GM10248 (cell line): ENCODE results near the gene GHRH.

ENCODE experiments used
- CTCF ChIA-PET: fragments of 300-600 bp; sonication (Branson Sonifier 250); formaldehyde crosslinking; extraction: SDS; loops from one replicate; lab custom pipeline; 2021; ENCODE audit warnings: antibody characterized with exemption; lab: Yijun Ruan, JAX
- POLR2A ChIA-PET: fragments of 350-650 bp; sonication (Branson Sonifier 250); formaldehyde crosslinking; extraction: SDS; loops from one replicate; lab custom pipeline; 2020; ENCODE audit warnings: antibody characterized with exemption; lab: Yijun Ruan, JAX
- DNase-seq: peaks from one replicate; pipeline ENCODE4 v3.0.0; 2012; ENCODE audit errors: extremely low spot score
- TF ChIP-seq, protein P1 (sequence below): IDR thresholded peaks from 2 replicates; pipeline ENCODE4 v1.5.1; 2012; ENCODE audit warnings: mild to moderate bottlenecking, low read depth; ENCODE audit errors: extremely low read depth, missing control alignments, control extremely low read depth

The GHRH gene

DNA sequence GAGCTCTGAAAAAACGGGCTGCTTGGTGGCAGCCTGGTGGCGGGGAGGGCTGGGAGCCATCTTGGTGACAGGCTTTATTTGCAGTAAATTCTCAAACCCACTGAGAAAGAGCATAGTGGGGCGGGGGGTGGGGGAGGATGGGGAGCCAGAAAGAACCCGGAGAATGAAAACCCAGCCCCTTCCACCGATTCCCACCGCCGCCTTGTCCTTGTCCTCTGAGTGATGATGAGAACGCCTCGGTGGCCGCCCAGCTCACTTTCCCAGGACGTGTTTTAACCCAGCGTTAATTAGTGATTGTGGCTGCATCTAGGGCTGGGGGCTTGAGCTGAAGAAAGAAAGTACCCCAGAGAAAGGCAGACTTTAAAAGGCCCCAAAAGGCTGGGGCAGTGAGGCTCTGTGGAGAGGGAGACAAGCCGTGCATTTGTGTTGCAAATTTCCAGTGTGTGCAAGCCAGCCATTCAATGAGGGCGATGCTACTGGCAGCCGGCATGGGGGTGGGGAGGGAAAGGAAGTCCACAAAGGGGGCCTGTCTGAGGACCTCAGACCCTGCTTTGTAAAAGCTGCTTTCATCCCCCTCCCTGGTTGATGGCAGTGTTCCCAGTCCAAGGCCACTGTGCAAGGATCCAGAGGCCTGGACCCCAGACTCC, 6.2 kb upstream of the GHRH start:
- DNase-seq: no peak
- CTCF ChIA-PET: interaction anchor here (0.7 to 11.5 kb wide), 10 partner anchors 8 to 264 kb away, joined by 3 to 153 read pairs (median 4); partner anchors contain the start of genes BLCAP and MANBAL

DNA sequence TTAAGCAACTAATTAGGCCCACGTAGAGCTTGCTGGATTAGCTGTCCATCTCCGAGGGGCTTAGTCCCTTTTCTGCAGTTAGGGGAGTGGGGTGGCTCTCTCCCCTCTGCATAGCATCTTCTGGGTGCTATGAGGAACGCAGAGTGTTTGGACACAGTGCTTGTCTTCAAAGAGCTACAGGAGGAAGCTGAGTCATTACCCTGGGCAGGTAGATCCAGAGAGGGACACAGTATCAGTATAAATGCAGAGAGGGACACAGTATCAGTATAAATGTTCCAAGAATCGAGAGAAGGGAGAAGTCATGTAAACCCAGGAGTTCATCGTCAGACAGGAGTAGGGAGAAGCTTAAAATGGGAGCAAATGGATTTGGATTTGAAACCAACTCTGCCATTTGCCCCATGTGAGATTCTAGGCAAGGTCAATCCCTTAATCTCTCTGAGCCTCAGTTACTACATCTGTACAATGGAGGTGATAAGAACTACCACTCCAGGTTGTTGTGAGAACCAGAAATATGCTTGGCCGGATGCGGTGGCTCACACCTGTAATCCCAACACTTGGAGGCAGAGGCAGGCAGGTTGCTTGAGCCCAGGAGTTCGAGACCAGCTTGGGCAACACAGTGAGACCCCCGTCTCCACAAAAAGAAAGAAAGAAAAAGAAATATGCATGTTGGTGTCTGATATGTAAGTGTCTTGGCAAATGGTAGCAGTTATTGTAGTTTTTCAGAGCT, 5.5 kb upstream of the GHRH start:
- DNase-seq: no peak
- ChIA-PET CTCF (interaction anchor here (0.9 to 11.5 kb wide), 6 partner anchors 8 to 265 kb away, joined by 3 to 153 read pairs (median 68); partner anchors contain the start of genes BLCAP and MANBAL), POLR2A (no interaction called here)
- TF ChIP-seq, protein P1, sequence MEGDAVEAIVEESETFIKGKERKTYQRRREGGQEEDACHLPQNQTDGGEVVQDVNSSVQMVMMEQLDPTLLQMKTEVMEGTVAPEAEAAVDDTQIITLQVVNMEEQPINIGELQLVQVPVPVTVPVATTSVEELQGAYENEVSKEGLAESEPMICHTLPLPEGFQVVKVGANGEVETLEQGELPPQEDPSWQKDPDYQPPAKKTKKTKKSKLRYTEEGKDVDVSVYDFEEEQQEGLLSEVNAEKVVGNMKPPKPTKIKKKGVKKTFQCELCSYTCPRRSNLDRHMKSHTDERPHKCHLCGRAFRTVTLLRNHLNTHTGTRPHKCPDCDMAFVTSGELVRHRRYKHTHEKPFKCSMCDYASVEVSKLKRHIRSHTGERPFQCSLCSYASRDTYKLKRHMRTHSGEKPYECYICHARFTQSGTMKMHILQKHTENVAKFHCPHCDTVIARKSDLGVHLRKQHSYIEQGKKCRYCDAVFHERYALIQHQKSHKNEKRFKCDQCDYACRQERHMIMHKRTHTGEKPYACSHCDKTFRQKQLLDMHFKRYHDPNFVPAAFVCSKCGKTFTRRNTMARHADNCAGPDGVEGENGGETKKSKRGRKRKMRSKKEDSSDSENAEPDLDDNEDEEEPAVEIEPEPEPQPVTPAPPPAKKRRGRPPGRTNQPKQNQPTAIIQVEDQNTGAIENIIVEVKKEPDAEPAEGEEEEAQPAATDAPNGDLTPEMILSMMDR: no peak

More for the DNA sequence above, 6.2 kb upstream of the GHRH start:
- POLR2A ChIA-PET: no interaction called here
- TF ChIP-seq, protein P1: no peak

DNA sequence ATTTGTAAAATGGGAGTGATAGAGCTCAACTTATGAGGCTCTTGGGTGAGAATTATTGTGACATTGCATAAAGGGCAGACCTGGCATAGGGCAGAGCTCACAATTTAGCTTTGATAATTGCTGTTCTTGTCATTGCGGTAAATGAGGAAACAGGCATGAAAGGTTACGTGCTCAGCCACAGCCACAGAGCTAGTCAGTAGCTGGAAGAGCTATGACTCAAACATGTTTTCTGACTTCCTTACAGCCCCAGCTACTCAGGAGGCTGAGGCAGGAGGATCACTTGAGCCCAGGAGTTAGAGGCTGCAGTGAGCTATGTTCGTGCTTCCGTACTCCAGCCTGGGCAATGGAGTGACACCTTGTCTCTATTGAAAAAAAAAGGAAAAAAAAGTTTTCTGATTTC, 3.5 kb upstream of the GHRH start:
- DNase-seq: peak; percentile 56
- TF ChIP-seq, protein P1: no peak
- ChIA-PET POLR2A (no interaction called here), CTCF (interaction anchor here (1.1 to 11.5 kb wide), 7 partner anchors 10 to 267 kb away, joined by 3 to 153 read pairs (median 4); partner anchors contain the start of genes BLCAP and MANBAL)

DNA sequence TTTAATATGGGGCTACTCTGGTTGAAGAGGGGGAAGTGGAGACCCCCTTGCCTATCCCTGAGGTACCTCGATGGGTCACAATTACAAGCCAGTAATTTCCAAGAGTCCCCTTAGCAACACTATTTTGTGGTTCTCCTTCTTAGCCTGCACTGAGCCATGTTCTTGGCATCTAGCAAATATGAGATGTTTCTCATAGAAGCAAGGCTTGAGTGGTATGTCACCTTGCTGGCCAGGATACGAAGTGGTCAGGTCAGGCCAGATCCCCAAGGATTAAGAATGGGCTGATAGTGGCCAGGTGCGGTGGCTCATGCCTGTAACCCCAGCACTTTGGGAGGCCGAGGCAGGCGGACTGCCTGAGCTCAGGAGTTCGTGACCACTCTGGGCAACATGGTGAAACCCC, 2.1 kb upstream of the GHRH start:
- TF ChIP-seq, protein P1: no peak
- POLR2A ChIA-PET: no interaction called here
- DNase-seq: no peak
- CTCF ChIA-PET: interaction anchor here (0.6 to 11.5 kb wide), 4 partner anchors 21 to 269 kb away, joined by 3 to 153 read pairs (median 113); partner anchors contain the start of genes BLCAP and MANBAL

DNA sequence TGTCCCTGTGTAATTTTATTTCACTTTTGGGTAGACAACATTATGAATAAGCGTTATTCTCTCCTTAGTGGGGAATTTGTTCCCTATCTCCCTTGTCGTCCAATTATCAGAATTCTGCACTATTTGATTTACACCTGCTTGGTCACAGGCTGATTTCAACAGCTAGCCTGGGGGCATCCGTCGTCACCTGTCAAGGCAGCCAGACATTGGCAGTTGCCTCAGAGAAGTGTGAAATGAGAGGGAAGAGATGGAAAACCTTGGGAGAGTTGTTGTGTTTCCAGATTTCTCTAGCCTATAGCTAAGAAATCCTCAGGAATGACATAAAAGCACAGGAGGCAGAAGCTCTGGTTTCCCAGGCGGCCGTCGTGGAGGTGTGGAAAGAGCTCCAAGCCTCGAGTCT, 891 bp upstream of the GHRH start:
- ChIA-PET POLR2A (no interaction called here), CTCF (interaction anchor here (0.9 to 1.2 kb wide), 3 partner anchors 272 to 731 kb away, joined by 3 to 5 read pairs (median 3); no protein-coding TSS in a partner anchor)
- TF ChIP-seq, protein P1: no peak
- no peak for DNase-seq

DNA sequence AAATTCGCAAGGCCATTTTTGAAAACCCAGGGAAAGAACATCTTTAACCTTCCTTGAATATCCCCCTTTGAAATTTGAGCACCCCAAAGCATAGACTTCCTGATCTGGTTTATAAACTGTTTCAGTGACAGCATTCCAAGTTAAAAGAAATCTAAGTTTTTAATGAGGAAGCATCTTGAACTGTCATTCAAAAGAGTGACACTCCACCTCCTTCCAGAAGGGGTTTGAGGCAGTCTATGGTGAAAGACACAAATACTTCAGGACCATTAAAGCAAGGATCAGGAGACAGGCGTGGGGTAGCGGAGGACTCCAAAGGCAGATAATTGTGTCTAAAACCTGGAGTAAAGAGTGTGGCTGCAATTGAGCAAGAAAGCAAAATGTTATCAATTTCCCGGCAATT, 691 bp downstream of the GHRH start:
- TF ChIP-seq, protein P1: no peak
- DNase-seq: no peak
- CTCF ChIA-PET: interaction anchor here (1.5 to 3.0 kb wide), 2 partner anchors 8 to 274 kb away, joined by 4 to 26 read pairs; no protein-coding TSS in a partner anchor
- POLR2A ChIA-PET: no interaction called here
